ENCODE data around the gene NFYA. TPM values are rescaled to one million over a fixed set of nuclear protein-coding genes. Genes with fewer than 3 reads are reported as not detected.

The NFYA gene
- total and polyA plus RNA-seq, 4 donors = 2.2 to 28.4 (median 10.1) TPM

GRCh38 chr6:41083072-41083471 is 10.3 kb downstream of the NFYA start:
- no peak for DNase-seq (ENCODE audit: low spot score)
- no peaks in the 10 kb centered on the region for H3K9me3 ChIP-seq (ENCODE audit: control insufficient read depth in 4 of 4, low read length in 3 of 4)
- no peaks in the 10 kb centered on the region for H3K4me1 ChIP-seq (ENCODE audit: control insufficient read depth in 4 of 4, insufficient read depth in 4 of 4, low read length in 3 of 4)
- TF ChIP-seq EGR1 (IDR thresholded peaks at IDR 0.05; ENCODE audit: low read depth in 2 of 2) (no peak), SP1 (IDR thresholded peaks at IDR 0.05) (no peak), RXRA (IDR thresholded peaks at IDR 0.05) (no peak), FOXA1 (IDR thresholded peaks at IDR 0.05) (no peak), ZBTB33 (IDR thresholded peaks at IDR 0.05) (no peak), GABPA (IDR thresholded peaks at IDR 0.05 in 1 of 2, conservative IDR thresholded peaks at IDR 0.05 in 1 of 2) (no peak), RAD21 (IDR thresholded peaks at IDR 0.05) (no peak), NR2F2 (IDR thresholded peaks at IDR 0.05) (no peak)
- TF ChIP-seq, protein P1, sequence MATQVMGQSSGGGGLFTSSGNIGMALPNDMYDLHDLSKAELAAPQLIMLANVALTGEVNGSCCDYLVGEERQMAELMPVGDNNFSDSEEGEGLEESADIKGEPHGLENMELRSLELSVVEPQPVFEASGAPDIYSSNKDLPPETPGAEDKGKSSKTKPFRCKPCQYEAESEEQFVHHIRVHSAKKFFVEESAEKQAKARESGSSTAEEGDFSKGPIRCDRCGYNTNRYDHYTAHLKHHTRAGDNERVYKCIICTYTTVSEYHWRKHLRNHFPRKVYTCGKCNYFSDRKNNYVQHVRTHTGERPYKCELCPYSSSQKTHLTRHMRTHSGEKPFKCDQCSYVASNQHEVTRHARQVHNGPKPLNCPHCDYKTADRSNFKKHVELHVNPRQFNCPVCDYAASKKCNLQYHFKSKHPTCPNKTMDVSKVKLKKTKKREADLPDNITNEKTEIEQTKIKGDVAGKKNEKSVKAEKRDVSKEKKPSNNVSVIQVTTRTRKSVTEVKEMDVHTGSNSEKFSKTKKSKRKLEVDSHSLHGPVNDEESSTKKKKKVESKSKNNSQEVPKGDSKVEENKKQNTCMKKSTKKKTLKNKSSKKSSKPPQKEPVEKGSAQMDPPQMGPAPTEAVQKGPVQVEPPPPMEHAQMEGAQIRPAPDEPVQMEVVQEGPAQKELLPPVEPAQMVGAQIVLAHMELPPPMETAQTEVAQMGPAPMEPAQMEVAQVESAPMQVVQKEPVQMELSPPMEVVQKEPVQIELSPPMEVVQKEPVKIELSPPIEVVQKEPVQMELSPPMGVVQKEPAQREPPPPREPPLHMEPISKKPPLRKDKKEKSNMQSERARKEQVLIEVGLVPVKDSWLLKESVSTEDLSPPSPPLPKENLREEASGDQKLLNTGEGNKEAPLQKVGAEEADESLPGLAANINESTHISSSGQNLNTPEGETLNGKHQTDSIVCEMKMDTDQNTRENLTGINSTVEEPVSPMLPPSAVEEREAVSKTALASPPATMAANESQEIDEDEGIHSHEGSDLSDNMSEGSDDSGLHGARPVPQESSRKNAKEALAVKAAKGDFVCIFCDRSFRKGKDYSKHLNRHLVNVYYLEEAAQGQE (IDR thresholded peaks at IDR 0.05) = no peak
- TF ChIP-seq, protein P2, sequence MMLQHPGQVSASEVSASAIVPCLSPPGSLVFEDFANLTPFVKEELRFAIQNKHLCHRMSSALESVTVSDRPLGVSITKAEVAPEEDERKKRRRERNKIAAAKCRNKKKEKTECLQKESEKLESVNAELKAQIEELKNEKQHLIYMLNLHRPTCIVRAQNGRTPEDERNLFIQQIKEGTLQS (IDR thresholded peaks at IDR 0.05) = no peak
- TF ChIP-seq, protein P3, sequence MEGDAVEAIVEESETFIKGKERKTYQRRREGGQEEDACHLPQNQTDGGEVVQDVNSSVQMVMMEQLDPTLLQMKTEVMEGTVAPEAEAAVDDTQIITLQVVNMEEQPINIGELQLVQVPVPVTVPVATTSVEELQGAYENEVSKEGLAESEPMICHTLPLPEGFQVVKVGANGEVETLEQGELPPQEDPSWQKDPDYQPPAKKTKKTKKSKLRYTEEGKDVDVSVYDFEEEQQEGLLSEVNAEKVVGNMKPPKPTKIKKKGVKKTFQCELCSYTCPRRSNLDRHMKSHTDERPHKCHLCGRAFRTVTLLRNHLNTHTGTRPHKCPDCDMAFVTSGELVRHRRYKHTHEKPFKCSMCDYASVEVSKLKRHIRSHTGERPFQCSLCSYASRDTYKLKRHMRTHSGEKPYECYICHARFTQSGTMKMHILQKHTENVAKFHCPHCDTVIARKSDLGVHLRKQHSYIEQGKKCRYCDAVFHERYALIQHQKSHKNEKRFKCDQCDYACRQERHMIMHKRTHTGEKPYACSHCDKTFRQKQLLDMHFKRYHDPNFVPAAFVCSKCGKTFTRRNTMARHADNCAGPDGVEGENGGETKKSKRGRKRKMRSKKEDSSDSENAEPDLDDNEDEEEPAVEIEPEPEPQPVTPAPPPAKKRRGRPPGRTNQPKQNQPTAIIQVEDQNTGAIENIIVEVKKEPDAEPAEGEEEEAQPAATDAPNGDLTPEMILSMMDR (IDR thresholded peaks at IDR 0.05; ENCODE audit: low read depth, low read length, missing input control) = no peak
- TF ChIP-seq, protein P4, sequence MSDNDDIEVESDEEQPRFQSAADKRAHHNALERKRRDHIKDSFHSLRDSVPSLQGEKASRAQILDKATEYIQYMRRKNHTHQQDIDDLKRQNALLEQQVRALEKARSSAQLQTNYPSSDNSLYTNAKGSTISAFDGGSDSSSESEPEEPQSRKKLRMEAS (IDR thresholded peaks at IDR 0.05) = no peak
- H3K36me3 ChIP-seq (ENCODE audit: control insufficient read depth in 4 of 4, insufficient read depth in 3 of 4, low read depth in 1 of 4, low read length in 3 of 4) = peaks cover 13 to 42% (median 22%) of the 10 kb centered on the region in 4 donors
- no peak overlapping the region for H3K27ac ChIP-seq (ENCODE audit: low read depth in 1 of 2, low read length in 2 of 2)
- H3K4me3 ChIP-seq (ENCODE audit: low read depth in 1 of 3, low read length in 3 of 3) = no peak overlapping the region
- no peaks in the 10 kb centered on the region for H3K27me3 ChIP-seq (ENCODE audit: control insufficient read depth in 4 of 4, insufficient read depth in 4 of 4, low read length in 3 of 4)
- H3K9ac ChIP-seq (ENCODE audit: low read depth in 1 of 2, low read length in 2 of 2) = no peak overlapping the region

GRCh38 chr6:41085182-41085581 is 12.4 kb downstream of the NFYA start:
- Histone ChIP-seq H3K4me1 (ENCODE audit: control insufficient read depth in 4 of 4, insufficient read depth in 4 of 4, low read length in 3 of 4) (peaks cover under 1 to 3% (median 2%) of the 10 kb centered on the region in 4 donors), H3K36me3 (ENCODE audit: control insufficient read depth in 4 of 4, insufficient read depth in 3 of 4, low read depth in 1 of 4, low read length in 3 of 4) (peaks cover 15 to 33% (median 24%) of the 10 kb centered on the region in 4 donors), H3K27ac (ENCODE audit: low read depth in 1 of 2, low read length in 2 of 2) (no peak overlapping the region), H3K9ac (ENCODE audit: low read depth in 1 of 2, low read length in 2 of 2) (no peak overlapping the region), H3K4me3 (ENCODE audit: low read depth in 1 of 3, low read length in 3 of 3) (no peak overlapping the region), H3K9me3 (ENCODE audit: control insufficient read depth in 4 of 4, low read length in 3 of 4) (no peaks in the 10 kb centered on the region), H3K27me3 (ENCODE audit: control insufficient read depth in 4 of 4, insufficient read depth in 4 of 4, low read length in 3 of 4) (no peaks in the 10 kb centered on the region)
- no peak for DNase-seq (ENCODE audit: low spot score)
- no peak for TF ChIP-seq EGR1 (IDR thresholded peaks at IDR 0.05; ENCODE audit: low read depth in 2 of 2)
- TF ChIP-seq, protein P1 (IDR thresholded peaks at IDR 0.05) = no peak
- TF ChIP-seq ZBTB33 (IDR thresholded peaks at IDR 0.05) = no peak
- no peak for TF ChIP-seq NR2F2 (IDR thresholded peaks at IDR 0.05)
- no peak for TF ChIP-seq RXRA (IDR thresholded peaks at IDR 0.05)
- TF ChIP-seq SP1 (IDR thresholded peaks at IDR 0.05) = no peak
- no peak for TF ChIP-seq GABPA (IDR thresholded peaks at IDR 0.05 in 1 of 2, conservative IDR thresholded peaks at IDR 0.05 in 1 of 2)
- no peak for TF ChIP-seq RAD21 (IDR thresholded peaks at IDR 0.05)
- no peak for TF ChIP-seq FOXA1 (IDR thresholded peaks at IDR 0.05)
- TF ChIP-seq, protein P2 (IDR thresholded peaks at IDR 0.05) = no peak
- TF ChIP-seq YY1 (IDR thresholded peaks at IDR 0.05) = no peak
- no peak for TF ChIP-seq HNF4G (IDR thresholded peaks at IDR 0.05)
- TF ChIP-seq HNF4A (conservative IDR thresholded peaks at IDR 0.05) = no peak
- TF ChIP-seq, protein P4 (IDR thresholded peaks at IDR 0.05) = no peak
